Stomach (tissue), 4 donors: ENCODE results near the gene ALK.

Experiments used
- EP300 ChIP-seq: sonication (generic); formaldehyde crosslinking; IDR thresholded peaks from one replicate; pipeline ENCODE4 v1.6.1; 2017; ENCODE audit warnings: antibody characterized with exemption
- POLR2A ChIP-seq, 4 donors: fragments of 450-650 bp; IDR thresholded peaks; one replicate each; pipeline ENCODE4 v1.6.1; 2016; ENCODE audit warnings: antibody characterized with exemption in 4 of 4, control low read depth in 2 of 4, mild to moderate bottlenecking in 1 of 4, moderate library complexity in 1 of 4
- POLR2AphosphoS5 ChIP-seq, 3 donors: sonication (generic); formaldehyde crosslinking; IDR thresholded peaks; one replicate each; pipeline ENCODE4 v1.6.1; 2016; ENCODE audit warnings: antibody characterized with exemption in 3 of 3
- TF ChIP-seq, protein P1 (sequence below), 7 experiments: fragments of 450-650 bp in 4 of 7; fragments of 200-600 bp in 3 of 7; sonication (generic) in 3 of 7; IDR thresholded peaks; one replicate each; pipeline ENCODE4 v1.5.1; 2016 to 2019; ENCODE audit warnings: antibody characterized with exemption in 7 of 7, control low read depth in 2 of 7, mild to moderate bottlenecking in 1 of 7

DNA sequence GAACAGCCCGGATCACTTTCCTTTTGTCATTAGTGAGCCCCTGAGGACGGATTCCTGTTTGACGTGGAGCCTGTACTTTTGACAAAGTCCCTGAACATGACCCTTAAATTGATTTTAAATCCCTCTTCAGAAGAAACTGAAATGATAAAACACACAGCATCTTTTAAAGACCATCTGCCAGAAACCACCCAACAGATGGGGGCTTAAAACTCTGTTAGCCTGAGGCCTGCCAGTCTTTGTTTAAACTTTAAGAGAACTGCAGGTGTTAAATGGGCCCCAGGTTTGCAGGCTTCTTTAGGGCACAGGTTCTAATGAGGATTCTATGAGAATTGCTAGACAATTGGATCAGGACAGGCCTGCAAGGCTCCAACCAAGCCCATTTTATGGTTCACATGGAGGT is 177.9 kb downstream of the ALK start:
- TF ChIP-seq, protein P1, sequence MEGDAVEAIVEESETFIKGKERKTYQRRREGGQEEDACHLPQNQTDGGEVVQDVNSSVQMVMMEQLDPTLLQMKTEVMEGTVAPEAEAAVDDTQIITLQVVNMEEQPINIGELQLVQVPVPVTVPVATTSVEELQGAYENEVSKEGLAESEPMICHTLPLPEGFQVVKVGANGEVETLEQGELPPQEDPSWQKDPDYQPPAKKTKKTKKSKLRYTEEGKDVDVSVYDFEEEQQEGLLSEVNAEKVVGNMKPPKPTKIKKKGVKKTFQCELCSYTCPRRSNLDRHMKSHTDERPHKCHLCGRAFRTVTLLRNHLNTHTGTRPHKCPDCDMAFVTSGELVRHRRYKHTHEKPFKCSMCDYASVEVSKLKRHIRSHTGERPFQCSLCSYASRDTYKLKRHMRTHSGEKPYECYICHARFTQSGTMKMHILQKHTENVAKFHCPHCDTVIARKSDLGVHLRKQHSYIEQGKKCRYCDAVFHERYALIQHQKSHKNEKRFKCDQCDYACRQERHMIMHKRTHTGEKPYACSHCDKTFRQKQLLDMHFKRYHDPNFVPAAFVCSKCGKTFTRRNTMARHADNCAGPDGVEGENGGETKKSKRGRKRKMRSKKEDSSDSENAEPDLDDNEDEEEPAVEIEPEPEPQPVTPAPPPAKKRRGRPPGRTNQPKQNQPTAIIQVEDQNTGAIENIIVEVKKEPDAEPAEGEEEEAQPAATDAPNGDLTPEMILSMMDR (IDR thresholded peaks at IDR 0.05), result no peak
- TF ChIP-seq EP300 (no peak), POLR2A (IDR thresholded peaks at IDR 0.05) (no peak), POLR2AphosphoS5 (IDR thresholded peaks at IDR 0.05) (no peak)
